K562 (cell line): ENCODE measurements around the gene PSMD2. TPM values are rescaled to one million over a fixed set of nuclear protein-coding genes. Genes with fewer than 3 reads are reported as not detected.

Experiments used
- CBX3 ChIP-seq, 2 experiments: IDR thresholded peaks; 1 replicate in 1 of 2; 2 replicates in 1 of 2; pipeline ENCODE4 v1.6.1; 2012; ENCODE audit warnings: inconsistent platforms in 2 of 2, low read length in 2 of 2, borderline replicate concordance in 1 of 2, control low read depth in 1 of 2
- EP300 ChIP-seq: IDR thresholded peaks from 2 replicates; pipeline ENCODE4 v1.6.1; 2012; ENCODE audit warnings: low read length, improper control_type of control experiment
- JUND ChIP-seq, 2 experiments: IDR thresholded peaks; 2 replicates in 1 of 2; 3 replicates in 1 of 2; pipeline ENCODE4 v1.6.1; 2011; ENCODE audit warnings: borderline replicate concordance in 2 of 2, low read depth in 2 of 2, low read length in 2 of 2, improper control_type of control experiment in 1 of 2, missing biosample characterization in 1 of 2, missing genetic modification characterization in 1 of 2, missing genetic modification reagents in 1 of 2
- MAZ ChIP-seq, 2 experiments: fragments of 450-650 bp in 1 of 2; sonication (generic) in 1 of 2; formaldehyde crosslinking; IDR thresholded peaks in 1 of 2; conservative IDR thresholded peaks in 1 of 2; 2 replicates each; pipeline versions ENCODE4 v1.4.0 to v1.5.0; 2020; ENCODE audit warnings: mild to moderate bottlenecking in 1 of 2, missing genetic modification reagents in 1 of 2
- PHF20 ChIP-seq: fragments of 450-650 bp; IDR thresholded peaks from 2 replicates; pipeline ENCODE4 v1.6.1; 2018; ENCODE audit not compliant: partially characterized antibody
- RBFOX2 ChIP-seq: fragments of 200-400 bp; formaldehyde crosslinking; IDR thresholded peaks from 2 replicates; pipeline ENCODE4 v1.6.1; 2017; ENCODE audit warnings: low read depth, mild to moderate bottlenecking, low read length, moderate library complexity
- STAG1 ChIP-seq: sonication (generic); formaldehyde crosslinking; IDR thresholded peaks from 2 replicates; pipeline ENCODE4 v1.5.0; 2020; ENCODE audit warnings: missing genetic modification reagents, borderline replicate concordance
- ZBTB17 ChIP-seq: fragments of 450-650 bp; formaldehyde crosslinking; IDR thresholded peaks from 2 replicates; pipeline ENCODE4 v1.4.0; 2020; ENCODE audit warnings: mild to moderate bottlenecking
- ZBTB43 ChIP-seq: sonication (generic); formaldehyde crosslinking; IDR thresholded peaks from 2 replicates; pipeline ENCODE4 v1.8.0; 2023; ENCODE audit warnings: mild to moderate bottlenecking, missing genetic modification reagents
- ZNF318 ChIP-seq, 2 experiments: fragments of 450-650 bp; IDR thresholded peaks; 2 replicates each; pipeline ENCODE4 v1.6.1; 2016; ENCODE audit warnings: mild to moderate bottlenecking in 2 of 2, borderline replicate concordance in 1 of 2, low read depth in 1 of 2, moderate library complexity in 1 of 2
- ZNF511 ChIP-seq: sonication (generic); formaldehyde crosslinking; IDR thresholded peaks from 2 replicates; pipeline ENCODE4 v1.8.0; 2022; ENCODE audit warnings: mild to moderate bottlenecking, missing genetic modification reagents
- ZNF639 ChIP-seq, 2 experiments: fragments of 200-800 bp in 1 of 2; sonication (Bioruptor generic) in 1 of 2; sonication (generic) in 1 of 2; formaldehyde crosslinking in 1 of 2; IDR thresholded peaks in 1 of 2; conservative IDR thresholded peaks in 1 of 2; 2 replicates each; pipeline versions ENCODE4 v1.5.0 to v1.6.1; 2016 to 2020; ENCODE audit warnings: missing compliant biosample characterization in 1 of 2, missing genetic modification characterization in 1 of 2, missing genetic modification reagents in 1 of 2
- polyA plus RNA-seq, 8 experiments: library from polyadenylated mRNA; depleted of rRNA in 4 of 8; stranded (reverse) in 5 of 8; unstranded in 3 of 8; fragments of >200 nt; fragmentation: Nextera tagmentation in 2 of 8; fragmentation: Illumina TruSeq in 1 of 8; extraction: Ambion mirVana in 2 of 8; extraction: Trizol in 1 of 8; gene quantifications; 2 replicates each; pipeline versions ENCODE4 v1.2.1 to v1.2.3, GENCODE V29; 2011 to 2014; ENCODE audit warnings: inconsistent platforms in 1 of 8, missing spikeins in 1 of 8
- total RNA-seq, 7 experiments: library from RNA; depleted of rRNA in 6 of 7; stranded (reverse); fragments of >200 nt in 6 of 7; fragmentation: Illumina TruSeq in 2 of 7; extraction: Trizol in 2 of 7; gene quantifications; 2 replicates each; pipeline versions ENCODE4 v1.2.1 to v1.2.3, GENCODE V29; 2011 to 2021; ENCODE audit warnings: low replicate concordance in 1 of 7

Gene PSMD2
- total and polyA plus RNA-seq, 9 of the 15 experiments (the other 6 are each of a cell fraction or from before 2014, with no cell fraction given), result 152 to 484 (median 295) TPM

- TF ChIP-seq ZNF511 (CRISPR knock-in tag), result 0 out of 2 replicates have a peak, but pooled peaks have one; percentile 6
- TF ChIP-seq MAZ (CRISPR knock-in tag; conservative IDR thresholded peaks at IDR 0.05 in 1 of 2, IDR thresholded peaks at IDR 0.05 in 1 of 2), result peak in 1 of 2 experiments; percentile 60; a peak in 1 of 4 replicates
- TF ChIP-seq STAG1 (CRISPR knock-in tag), result no peak
- TF ChIP-seq ZBTB43 (CRISPR knock-in tag), result no peak
- no peak for TF ChIP-seq ZNF318 (IDR thresholded peaks at IDR 0.05; ENCODE audit: borderline replicate concordance in 1 of 2, low read depth in 1 of 2)
- TF ChIP-seq EP300, result peak; percentile 62
- TF ChIP-seq PHF20, result peak; percentile 10
- TF ChIP-seq CBX3 (IDR thresholded peaks at IDR 0.05; ENCODE audit: borderline replicate concordance in 1 of 2, low read length in 2 of 2), result peak in 1 of 2 experiments; percentile 49; a peak in 1 of 3 replicates
- TF ChIP-seq RBFOX2, result peak; percentile 86
- peak; percentile 71; the same call in 1 of the 2 replicates for TF ChIP-seq JUND (IDR thresholded peaks at IDR 0.05; ENCODE audit: borderline replicate concordance, low read depth, low read length)
- no peak; the same call in 2 of the 3 replicates for TF ChIP-seq JUND (tag; IDR thresholded peaks at IDR 0.05; ENCODE audit: borderline replicate concordance, low read depth, low read length)
- TF ChIP-seq ZNF639 (CRISPR knock-in tag; conservative IDR thresholded peaks at IDR 0.05 in 1 of 2, IDR thresholded peaks at IDR 0.05 in 1 of 2), result peak in 1 of 2 experiments; percentile 67; a peak in 2 of 4 replicates
- 0 out of 2 replicates have a peak, but pooled peaks have one; percentile 32 for TF ChIP-seq ZBTB17 (CRISPR knock-in tag)
Observed at GRCh38 chr3:184249412-184250166, 49.5 kb upstream of the PSMD2 start, which contains the start of gene EEF1AKMT4 (continued).
